COLO829 (cell line): Measurements from ENCODE around the gene NLRC5.
A peak's percentile ranks its signal among the peaks of the same experiment; 100 is the strongest.

Experiments
- DNase-seq: peaks from one replicate; pipeline ENCODE4 v3.0.0; 2012; ENCODE audit warnings: low spot score

NLRC5 gene

GRCh38 chr16:56988948-56989945, at the start of gene NLRC5:
NLRC5 (plus strand) TSS chr16:56989557; CDS start chr16:57020713, 31,156 bp downstream.
- peak; percentile 71 for DNase-seq

DNA sequence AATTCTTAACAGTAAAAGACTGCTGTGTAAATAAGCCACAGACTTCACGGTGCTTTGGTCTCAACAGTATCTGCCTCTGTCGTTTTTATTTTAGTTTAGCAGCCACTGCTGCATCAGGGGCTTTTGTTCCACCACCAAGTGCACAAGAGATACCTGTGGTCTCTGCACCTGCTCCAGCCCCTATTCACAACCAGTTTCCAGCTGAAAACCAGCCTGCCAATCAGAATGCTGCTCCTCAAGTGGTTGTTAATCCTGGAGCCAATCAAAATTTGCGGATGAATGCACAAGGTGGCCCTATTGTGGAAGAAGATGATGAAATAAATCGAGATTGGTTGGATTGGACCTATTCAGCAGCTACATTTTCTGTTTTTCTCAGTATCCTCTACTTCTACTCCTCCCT, 49.6 kb upstream of the NLRC5 start:
- DNase-seq = no peak

DNA sequence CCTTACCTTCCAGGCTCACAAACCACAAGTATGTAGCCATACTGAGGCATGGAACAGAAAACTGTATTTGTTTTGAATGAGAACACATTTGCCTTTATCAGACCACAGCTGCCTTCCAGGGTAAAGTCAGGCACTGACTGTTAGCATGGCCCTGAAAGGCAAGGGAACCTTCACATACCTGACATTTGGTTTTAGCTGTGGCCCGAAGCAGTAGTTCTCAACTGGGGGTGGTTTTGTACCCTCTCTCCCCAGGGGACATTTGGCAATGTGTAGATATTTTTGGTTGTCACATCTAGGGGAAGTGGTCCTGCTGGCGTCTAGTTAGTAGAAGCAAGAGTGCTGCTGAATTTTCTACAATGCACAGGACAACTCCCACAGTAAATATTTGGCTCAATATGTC, 48.3 kb upstream of the NLRC5 start:
- no peak for DNase-seq

GRCh38 chr16:56941856-56942331, 47.5 kb upstream of the NLRC5 start:
- DNase-seq = no peak

DNA sequence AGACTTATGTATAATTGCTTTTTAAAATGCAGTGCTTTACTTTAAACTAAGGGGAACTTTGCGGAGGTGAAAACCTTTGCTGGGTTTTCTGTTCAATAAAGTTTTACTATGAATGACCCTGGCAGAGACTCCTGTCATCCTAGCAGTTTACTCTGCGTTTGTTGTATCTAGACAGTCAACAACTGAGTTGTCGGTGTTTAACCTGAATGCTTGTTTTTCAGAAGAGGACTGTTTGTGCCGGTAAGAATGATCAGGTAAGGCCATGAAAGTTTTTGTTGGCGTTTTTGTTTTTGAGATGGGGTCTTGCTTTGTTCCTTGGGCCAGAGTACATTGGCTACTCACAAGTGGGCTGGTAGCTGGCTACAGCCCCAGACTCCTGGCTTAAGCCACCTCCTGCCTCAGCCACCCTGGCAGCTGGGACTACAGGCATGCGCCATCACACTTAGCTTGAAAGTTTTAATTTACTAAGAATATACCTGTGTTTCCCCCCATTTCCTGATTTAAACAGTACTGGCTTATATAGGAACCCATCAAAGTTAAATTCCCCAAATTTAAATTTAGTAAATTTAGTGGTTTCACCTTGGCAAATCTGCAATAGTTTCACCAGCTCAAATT, 45.5 kb upstream of the NLRC5 start:
- DNase-seq = no peak

GRCh38 chr16:56944954-56945839, 44.2 kb upstream of the NLRC5 start:
- DNase-seq = no peak

GRCh38 chr16:56945847-56946527, 43.4 kb upstream of the NLRC5 start:
- DNase-seq = no peak

- no peak for DNase-seq
Observed at GRCh38 chr16:56946767-56947603, 42.4 kb upstream of the NLRC5 start.

DNA sequence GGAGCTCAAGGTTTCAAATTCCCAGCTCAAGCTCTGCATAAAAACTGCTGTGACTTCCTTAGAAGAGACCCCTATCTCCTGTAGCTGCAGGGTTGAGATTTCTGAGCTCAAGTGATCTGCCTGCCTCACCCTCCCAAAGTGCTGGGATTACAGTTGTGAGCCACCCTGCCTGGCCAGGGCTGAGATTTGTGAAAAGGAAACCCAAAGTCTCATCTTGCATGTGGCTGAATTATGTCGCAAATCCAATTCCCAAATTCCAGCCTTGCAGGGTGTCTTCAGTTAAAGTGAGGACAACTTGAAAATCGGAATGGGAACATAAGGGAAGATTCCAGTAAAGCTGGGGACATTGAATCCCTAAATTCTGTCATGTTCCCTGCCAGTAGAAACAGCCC, 41.8 kb upstream of the NLRC5 start:
- DNase-seq = no peak

- no peak for DNase-seq
Observed at GRCh38 chr16:56948234-56948633, 41.1 kb upstream of the NLRC5 start.

DNA sequence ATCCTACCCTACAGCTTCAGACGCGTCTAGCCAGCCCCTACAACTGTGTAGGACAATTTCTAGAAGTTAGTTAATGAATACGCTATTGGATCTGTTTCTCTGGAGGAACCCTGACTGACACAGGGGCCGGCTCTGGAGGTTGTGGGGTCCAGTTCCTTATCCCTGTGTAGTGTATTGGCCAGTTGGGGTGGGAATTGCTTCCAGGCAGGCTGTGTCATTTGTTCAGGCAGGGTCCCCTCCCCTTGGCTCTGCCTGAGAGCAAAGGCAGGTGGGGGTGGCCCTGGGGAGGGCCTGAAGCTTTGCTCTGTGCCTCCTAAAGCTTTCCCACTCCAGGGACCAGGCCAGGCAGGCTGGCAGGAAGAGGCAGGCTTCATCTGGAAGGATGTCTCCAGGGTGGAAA, 39.3 kb upstream of the NLRC5 start:
- DNase-seq = no peak

DNA sequence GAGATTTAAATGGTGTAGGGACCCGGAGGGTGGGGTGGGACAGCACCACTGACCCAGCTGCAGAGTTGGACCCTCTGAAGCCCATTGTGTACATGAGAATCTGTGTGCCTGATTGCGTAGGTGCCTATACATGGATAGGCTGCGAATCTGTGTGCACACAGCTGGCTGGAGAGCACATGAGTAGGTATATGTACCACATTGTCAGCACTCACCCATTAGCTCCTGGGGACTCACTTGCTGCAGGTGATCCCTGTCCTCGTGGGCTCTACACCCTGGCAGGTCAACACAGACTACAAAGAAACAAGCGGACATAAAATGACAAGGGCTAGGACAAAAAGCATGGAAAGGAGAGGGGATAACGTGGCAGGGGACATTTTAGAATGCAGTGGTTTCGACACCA, 38.9 kb upstream of the NLRC5 start:
- DNase-seq = no peak

DNA sequence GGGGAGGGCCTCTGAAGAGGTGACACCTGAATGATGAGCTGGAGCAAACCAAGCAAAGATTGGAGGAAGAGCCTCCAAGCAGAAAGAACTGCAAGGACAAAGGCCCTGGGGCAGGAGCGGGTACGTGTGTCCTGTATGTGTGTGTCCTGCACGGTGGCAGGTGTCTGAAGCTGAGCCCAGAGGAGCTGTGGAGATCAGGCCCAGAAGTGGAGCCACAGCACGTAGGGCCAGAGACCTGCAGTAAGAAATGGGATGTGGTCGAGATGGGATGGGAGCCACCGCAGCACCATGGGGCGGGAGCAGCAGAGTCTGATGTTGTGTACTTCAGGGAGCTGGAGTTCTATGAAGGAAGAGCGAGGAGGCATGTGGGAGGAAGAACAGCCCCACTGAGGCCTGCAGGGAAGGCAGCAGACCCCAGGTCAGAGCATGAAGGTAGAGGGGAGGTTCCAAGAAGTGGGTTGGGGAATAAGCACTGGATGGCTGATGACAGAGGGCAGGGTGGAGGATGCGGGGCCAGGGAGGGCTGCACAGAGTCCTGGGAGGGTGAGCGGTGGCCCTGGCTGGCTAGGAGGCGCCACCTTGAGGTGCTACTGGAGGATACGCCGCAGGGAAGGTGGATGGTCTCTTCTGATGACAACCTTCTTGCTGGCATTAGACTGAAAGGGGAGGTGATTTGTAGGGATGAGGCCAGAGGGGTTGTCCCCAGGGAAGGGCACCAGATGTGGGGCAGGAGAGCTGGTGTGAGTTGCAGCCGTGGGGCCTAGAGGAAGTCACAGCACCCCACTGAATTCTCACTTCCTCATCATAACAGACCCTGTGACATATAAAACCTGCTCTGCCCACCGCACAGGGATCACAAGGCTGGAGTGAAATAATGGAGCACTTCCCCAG, 38.2 kb upstream of the NLRC5 start:
- DNase-seq = peak; percentile 13

DNA sequence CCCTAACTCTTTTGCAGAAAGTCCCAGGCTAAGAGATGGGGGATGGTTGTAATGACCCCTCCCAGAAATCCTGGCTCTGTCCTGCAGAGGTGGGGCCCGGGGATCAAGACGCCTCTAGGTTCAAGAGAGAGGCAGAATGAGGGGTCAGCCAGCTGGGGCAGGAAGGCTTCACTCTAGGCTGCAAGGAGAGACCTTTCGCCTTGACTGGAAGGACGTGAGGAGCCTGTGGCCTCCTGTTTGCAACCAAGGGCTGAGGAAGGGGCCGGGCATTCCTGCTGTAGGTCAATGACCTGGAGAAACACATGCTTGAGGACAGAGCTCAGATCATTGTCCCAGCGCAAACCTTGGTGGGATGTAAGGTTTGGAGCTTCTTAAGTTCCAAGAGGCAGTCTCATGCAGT, 36.4 kb upstream of the NLRC5 start:
- no peak for DNase-seq

DNA sequence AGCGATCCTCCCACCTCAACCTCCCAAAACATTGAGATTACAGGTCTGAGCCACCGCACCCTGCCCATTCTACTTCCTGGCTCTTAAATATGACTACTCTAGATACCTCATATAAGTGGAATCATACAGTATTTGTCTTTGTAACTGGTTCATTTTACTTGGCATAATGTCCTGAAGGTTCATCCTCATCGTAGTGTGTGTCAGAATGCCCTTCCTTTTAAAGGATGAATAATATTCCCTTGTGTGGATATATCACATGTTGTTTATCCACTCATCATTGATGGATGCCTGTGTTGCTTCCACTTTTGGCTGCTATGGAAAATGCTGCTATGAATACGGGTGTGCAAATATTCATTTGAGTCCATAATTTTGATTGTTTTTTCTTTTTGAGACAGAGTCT, 33.3 kb upstream of the NLRC5 start:
- DNase-seq = no peak

GRCh38 chr16:56956756-56957155, 32.6 kb upstream of the NLRC5 start:
- DNase-seq = no peak

- no peak for DNase-seq
Observed at GRCh38 chr16:56960681-56961281, 28.6 kb upstream of the NLRC5 start.

DNA sequence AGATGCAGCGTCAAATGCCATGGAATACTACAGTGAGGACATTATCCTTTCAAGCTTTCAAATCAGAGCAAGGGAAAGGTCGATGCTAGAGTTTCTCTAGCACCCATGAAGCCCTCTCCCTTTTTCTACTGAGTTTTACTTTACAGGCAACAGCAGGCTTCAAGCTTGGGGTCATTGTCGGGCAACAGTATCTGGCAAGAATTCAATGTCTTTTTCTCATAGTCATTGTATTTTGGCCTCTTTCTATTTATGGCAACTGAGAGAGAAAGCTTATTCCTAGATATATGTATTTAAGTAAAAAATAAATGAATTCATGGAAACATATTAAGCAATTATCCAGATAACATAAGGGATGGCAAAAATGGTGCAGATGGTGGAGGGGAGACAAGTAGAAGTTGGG, 28.0 kb upstream of the NLRC5 start:
- DNase-seq = no peak

- DNase-seq = no peak
Observed at GRCh38 chr16:56961851-56962281, 27.5 kb upstream of the NLRC5 start, which contains the start of gene CETP. CETP (plus strand) TSS chr16:56961950; CDS start chr16:56961980, 30 bp downstream.
